Neural progenitor cell (in vitro differentiated cells): Measurements from ENCODE around the gene NEDD8. TPM values are rescaled to one million over a fixed set of nuclear protein-coding genes. Genes with fewer than 3 reads are reported as not detected.

Source experiments
- DNase-seq: peaks from one replicate; pipeline ENCODE4 v3.0.0-alpha.2; 2016; ENCODE audit warnings: low spot score
- H2AFZ ChIP-seq: fragments of 200-600 bp; sonication (generic); replicated peaks from 2 replicates; pipeline ENCODE4 v1.6.1; 2016; ENCODE audit warnings: antibody characterized with exemption
- H3F3A ChIP-seq: fragments of 200-600 bp; sonication (generic); 2 replicates; pipeline ENCODE4 v1.6.1; 2016; ENCODE audit warnings: antibody characterized with exemption, low read depth
- H3K27ac ChIP-seq: fragments of 200-600 bp; sonication (generic); 2 replicates; pipeline ENCODE4 v1.5.1; 2016; ENCODE audit warnings: mild to moderate bottlenecking
- H3K27me3 ChIP-seq: fragments of 200-600 bp; sonication (generic); 2 replicates; pipeline ENCODE4 v1.6.1; 2016; ENCODE audit warnings: mild to moderate bottlenecking, moderate library complexity
- H3K36me3 ChIP-seq: fragments of 200-600 bp; sonication (generic); 2 replicates; pipeline ENCODE4 v1.5.1; 2016
- H3K4me1 ChIP-seq: fragments of 200-600 bp; sonication (generic); 2 replicates; pipeline ENCODE4 v1.6.1; 2016; ENCODE audit warnings: mixed run types
- H3K4me2 ChIP-seq: fragments of 200-600 bp; sonication (generic); 2 replicates; pipeline ENCODE4 v1.6.1; 2016
- H3K4me3 ChIP-seq: fragments of 200-600 bp; sonication (generic); 2 replicates; pipeline ENCODE4 v1.5.1; 2016
- H3K79me2 ChIP-seq: fragments of 200-600 bp; sonication (generic); 2 replicates; pipeline ENCODE4 v1.6.1; 2016; ENCODE audit warnings: low read depth
- H3K9ac ChIP-seq: fragments of 200-600 bp; sonication (generic); 2 replicates; pipeline ENCODE4 v1.6.1; 2016
- H3K9me3 ChIP-seq: fragments of 200-600 bp; sonication (generic); 2 replicates; pipeline ENCODE4 v1.5.1; 2016; ENCODE audit warnings: low read depth
- H4K20me1 ChIP-seq: fragments of 200-600 bp; sonication (generic); 2 replicates; pipeline ENCODE4 v1.6.1; 2016; ENCODE audit warnings: low read depth
- H3K27ac Mint-ChIP-seq: 3 replicates; pipeline ENCODE4 v1.8.0; 2021; ENCODE audit warnings: mixed read lengths
- H3K27me3 Mint-ChIP-seq: 2 replicates; pipeline ENCODE4 v1.8.0; 2022; ENCODE audit warnings: low read depth, mild to moderate bottlenecking, inconsistent platforms, moderate library complexity, mixed read lengths; ENCODE audit not compliant: insufficient read depth
- H3K36me3 Mint-ChIP-seq: 3 replicates; pipeline ENCODE4 v1.8.0; 2021; ENCODE audit warnings: mixed read lengths
- H3K4me1 Mint-ChIP-seq: 3 replicates; pipeline ENCODE4 v1.8.0; 2021; ENCODE audit warnings: mixed read lengths
- H3K4me3 Mint-ChIP-seq: 3 replicates; pipeline ENCODE4 v1.8.0; 2021; ENCODE audit warnings: mild to moderate bottlenecking, moderate library complexity, mixed read lengths
- H3K9me3 Mint-ChIP-seq: 3 replicates; pipeline ENCODE4 v1.8.0; 2020; ENCODE audit warnings: mixed read lengths
- CTCF ChIP-seq: fragments of 200-600 bp; sonication (generic); IDR thresholded peaks from 2 replicates; pipeline ENCODE4 v1.5.1; 2017; ENCODE audit warnings: antibody characterized with exemption, mild to moderate bottlenecking
- EZH2 ChIP-seq: fragments of 200-600 bp; sonication (generic); IDR thresholded peaks from 2 replicates; pipeline ENCODE4 v1.6.1; 2017; ENCODE audit warnings: antibody characterized with exemption, mild to moderate bottlenecking, moderate library complexity
- EZH2phosphoT487 ChIP-seq: fragments of 200-600 bp; sonication (generic); IDR thresholded peaks from 2 replicates; pipeline ENCODE4 v1.6.1; 2017; ENCODE audit warnings: antibody characterized with exemption
- total RNA-seq: library from RNA; depleted of rRNA; stranded (reverse); fragments of >200 nt; gene quantifications from 2 replicates; pipeline ENCODE4 v1.2.3, GENCODE V29; 2015; ENCODE audit warnings: low replicate concordance

The NEDD8 gene
- total RNA-seq, 1 donor from 2014 or later = 220 TPM

DNA sequence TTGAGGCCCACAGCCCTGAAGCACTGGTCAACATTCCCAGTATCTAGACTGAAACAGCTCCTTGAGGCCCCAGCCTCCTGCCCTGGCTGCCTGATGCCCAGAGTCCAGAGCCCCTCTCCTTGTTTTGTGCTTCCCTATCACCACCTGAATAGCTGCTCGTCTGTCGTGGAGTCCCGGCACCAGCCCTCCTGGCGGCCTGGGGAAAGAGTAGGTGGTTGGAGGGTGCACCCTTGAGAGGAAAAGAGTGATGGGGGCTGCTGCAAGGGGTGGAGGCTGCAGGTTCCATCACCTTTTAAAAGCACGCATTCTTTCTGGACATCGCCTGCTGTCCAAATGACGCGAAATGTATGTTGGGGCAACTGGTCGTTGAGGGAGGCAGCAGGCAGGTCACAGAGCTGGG, 36.1 kb upstream of the NEDD8 start:
- Histone ChIP-seq H3K9me3 (no peaks in the 10 kb centered on the region), H3K27me3 (no peaks in the 10 kb centered on the region), H3K9ac (no peak overlapping the region), H3K36me3 (no peaks in the 10 kb centered on the region), H3K4me2 (no peak overlapping the region), H3F3A (peaks cover 10% of the 10 kb centered on the region), H3K4me3 (no peak overlapping the region), H3K4me1 (peaks cover 6% of the 10 kb centered on the region), H4K20me1 (no peaks in the 10 kb centered on the region), H3K79me2 (peaks cover 8% of the 10 kb centered on the region), H2AFZ (no peak overlapping the region), H3K27ac (no peak overlapping the region)
- DNase-seq = no peak
- TF ChIP-seq EZH2phosphoT487 = no peak
- TF ChIP-seq CTCF = no peak
- no peak for TF ChIP-seq EZH2
- Mint-ChIP-seq H3K9me3 (no peaks in the 10 kb centered on the region), H3K36me3 (no peaks in the 10 kb centered on the region), H3K4me1 (peaks cover 15% of the 10 kb centered on the region), H3K27me3 (peaks cover 8% of the 10 kb centered on the region), H3K4me3 (no peak overlapping the region), H3K27ac (no peak overlapping the region)

DNA sequence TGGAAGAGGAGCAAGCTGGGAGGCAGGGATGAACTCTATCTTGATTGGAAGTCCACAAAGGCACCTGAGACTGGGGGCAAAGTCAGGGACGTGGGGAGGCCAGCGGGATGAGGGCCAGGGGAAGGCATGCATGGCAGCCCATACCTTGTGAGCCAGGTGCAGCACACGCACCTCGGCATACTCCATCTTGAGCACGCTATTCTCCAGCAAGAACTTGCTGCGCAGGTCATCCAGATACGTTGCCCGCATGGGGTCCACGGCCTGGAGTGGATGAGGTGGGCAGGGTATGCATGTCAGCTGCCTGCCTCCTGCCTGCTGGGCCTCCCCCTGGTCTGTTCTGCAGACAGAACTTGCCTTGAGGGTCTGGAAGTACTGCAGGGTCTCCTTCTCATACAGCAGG, 35.3 kb upstream of the NEDD8 start:
- no peaks in the 10 kb centered on the region for H3K36me3 ChIP-seq
- no peak overlapping the region for H3K27ac ChIP-seq
- no peaks in the 10 kb centered on the region for H3K9me3 Mint-ChIP-seq
- H3K4me3 Mint-ChIP-seq = no peak overlapping the region
- no peak overlapping the region for H3K4me3 ChIP-seq
- DNase-seq = no peak
- no peaks in the 10 kb centered on the region for H4K20me1 ChIP-seq
- H3K4me1 ChIP-seq = peaks cover 6% of the 10 kb centered on the region
- no peaks in the 10 kb centered on the region for H3K27me3 ChIP-seq
- H3K4me2 ChIP-seq = no peak overlapping the region
- TF ChIP-seq EZH2phosphoT487 (no peak), CTCF (no peak), EZH2 (no peak)
- peaks cover 10% of the 10 kb centered on the region for H3F3A ChIP-seq
- H3K36me3 Mint-ChIP-seq = no peaks in the 10 kb centered on the region
- H3K79me2 ChIP-seq = peaks cover 5% of the 10 kb centered on the region
- peaks cover 8% of the 10 kb centered on the region for H3K27me3 Mint-ChIP-seq
- H3K9me3 ChIP-seq = no peaks in the 10 kb centered on the region
- no peak overlapping the region for H3K9ac ChIP-seq
- peak overlapping the region; percentile 6 for H3K27ac Mint-ChIP-seq
- peaks cover 11% of the 10 kb centered on the region for H3K4me1 Mint-ChIP-seq
- no peak overlapping the region for H2AFZ ChIP-seq

DNA sequence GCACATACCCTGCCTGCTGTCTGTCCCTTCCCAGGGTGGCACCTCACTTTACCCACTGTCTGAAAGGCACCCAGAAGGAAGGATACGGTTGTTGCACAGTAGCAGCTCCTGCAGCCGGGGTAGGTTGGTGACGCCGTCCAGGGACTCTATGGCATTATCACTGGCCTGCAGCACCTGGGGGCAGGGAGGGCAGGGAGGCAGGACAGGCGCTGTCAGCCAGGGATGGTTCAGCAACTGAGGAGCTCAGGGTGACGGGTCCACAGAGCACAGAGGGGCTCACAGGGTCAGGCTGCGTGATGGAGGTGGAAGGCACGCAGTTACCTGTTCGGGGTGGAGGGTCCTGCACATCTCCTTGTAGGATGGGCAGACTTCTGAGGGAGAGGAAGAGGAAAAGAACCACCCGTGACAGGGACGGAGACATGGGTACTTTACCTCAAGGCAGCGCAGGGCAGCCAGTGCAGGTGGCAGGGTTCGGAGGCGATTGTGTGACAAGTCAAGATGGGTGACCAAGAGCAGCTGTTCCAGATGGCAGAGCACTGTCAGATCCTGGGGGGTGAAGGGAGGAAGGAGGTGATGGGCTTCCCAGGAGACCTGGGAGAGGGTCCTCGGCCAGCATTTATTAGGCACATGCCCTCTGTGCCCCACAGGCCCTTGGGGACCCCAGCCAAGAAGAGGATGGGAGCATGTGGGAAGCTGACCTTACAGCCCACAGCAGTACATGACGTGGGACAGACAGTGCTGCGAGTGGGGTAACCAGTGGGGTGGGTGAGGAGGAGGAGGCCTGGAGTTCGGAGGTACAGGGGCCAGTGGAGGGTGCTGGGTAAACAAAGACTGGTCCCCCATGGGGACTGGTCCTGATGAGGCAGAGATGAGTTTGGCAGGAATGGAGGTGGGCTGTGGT, 34.4 kb upstream of the NEDD8 start:
- TF ChIP-seq EZH2phosphoT487 (no peak), EZH2 (no peak), CTCF (no peak)
- H3K4me3 Mint-ChIP-seq = no peak overlapping the region
- peaks cover 8% of the 10 kb centered on the region for H3K27me3 Mint-ChIP-seq
- peaks cover 4% of the 10 kb centered on the region for H3K4me1 Mint-ChIP-seq
- H3K9me3 ChIP-seq = no peaks in the 10 kb centered on the region
- H3K4me3 ChIP-seq = no peak overlapping the region
- no peak overlapping the region for H3K27ac ChIP-seq
- peaks cover 10% of the 10 kb centered on the region for H3F3A ChIP-seq
- no peak overlapping the region for H2AFZ ChIP-seq
- DNase-seq = no peak
- no peak overlapping the region for H3K9ac ChIP-seq
- H4K20me1 ChIP-seq = no peaks in the 10 kb centered on the region
- no peaks in the 10 kb centered on the region for H3K4me1 ChIP-seq
- H3K27ac Mint-ChIP-seq = peak overlapping the region; percentile 72
- H3K9me3 Mint-ChIP-seq = no peaks in the 10 kb centered on the region
- H3K36me3 ChIP-seq = no peaks in the 10 kb centered on the region
- H3K36me3 Mint-ChIP-seq = no peaks in the 10 kb centered on the region
- no peak overlapping the region for H3K4me2 ChIP-seq
- no peaks in the 10 kb centered on the region for H3K27me3 ChIP-seq
- H3K79me2 ChIP-seq = no peaks in the 10 kb centered on the region
